Neuron (in vitro differentiated cells): Measurements from ENCODE around the gene KCNG2.

Experiments used
- H2AFZ ChIP-seq: one replicate; pipeline ENCODE4 v1.6.1; 2013; ENCODE audit warnings: low read depth, mild to moderate bottlenecking, inconsistent platforms, low read length, moderate library complexity
- H3K27me3 ChIP-seq: one replicate; pipeline ENCODE4 v1.6.1; 2013; ENCODE audit warnings: low read length; ENCODE audit not compliant: insufficient read depth
- H3K36me3 ChIP-seq: one replicate; pipeline ENCODE4 v1.6.1; 2013; ENCODE audit warnings: low read length; ENCODE audit not compliant: insufficient read depth
- H3K4me1 ChIP-seq: one replicate; pipeline ENCODE4 v1.6.1; 2013; ENCODE audit warnings: low read length; ENCODE audit not compliant: insufficient read depth
- H3K4me3 ChIP-seq: 2 replicates; pipeline ENCODE4 v1.5.1; 2013; ENCODE audit warnings: mild to moderate bottlenecking, low read length, moderate library complexity
- H3K9me3 ChIP-seq: one replicate; pipeline ENCODE4 v1.6.1; 2013; ENCODE audit warnings: low read length

The KCNG2 gene

GRCh38 chr18:79784965-79785770 lies 12.6 kb upstream of the KCNG2 start:
- Histone ChIP-seq H3K4me3 (no peak overlapping the region), H3K9me3 (peaks cover 9% of the 10 kb centered on the region), H3K36me3 (no peaks in the 10 kb centered on the region), H3K4me1 (no peaks in the 10 kb centered on the region), H3K27me3 (peaks cover 56% of the 10 kb centered on the region), H2AFZ (no peak overlapping the region)

- no peak overlapping the region for H3K4me3 ChIP-seq
- H3K9me3 ChIP-seq: peaks cover 9% of the 10 kb centered on the region
- no peak overlapping the region for H2AFZ ChIP-seq
- no peaks in the 10 kb centered on the region for H3K36me3 ChIP-seq
- H3K4me1 ChIP-seq: peaks cover under 1% of the 10 kb centered on the region
- H3K27me3 ChIP-seq: peaks cover 61% of the 10 kb centered on the region
Observed at GRCh38 chr18:79785831-79786230, 11.9 kb upstream of the KCNG2 start.

GRCh38 chr18:79786304-79786703 lies 11.4 kb upstream of the KCNG2 start:
- H2AFZ ChIP-seq: no peak overlapping the region
- H3K4me1 ChIP-seq: peaks cover 5% of the 10 kb centered on the region
- H3K9me3 ChIP-seq: peaks cover 9% of the 10 kb centered on the region
- no peaks in the 10 kb centered on the region for H3K36me3 ChIP-seq
- H3K4me3 ChIP-seq: no peak overlapping the region
- peaks cover 61% of the 10 kb centered on the region for H3K27me3 ChIP-seq

GRCh38 chr18:79786786-79787526 lies 10.8 kb upstream of the KCNG2 start:
- Histone ChIP-seq H3K4me3 (no peak overlapping the region), H2AFZ (no peak overlapping the region), H3K27me3 (peaks cover 61% of the 10 kb centered on the region), H3K4me1 (peaks cover 12% of the 10 kb centered on the region), H3K36me3 (no peaks in the 10 kb centered on the region), H3K9me3 (peaks cover 9% of the 10 kb centered on the region)

GRCh38 chr18:79787527-79787864 lies 10.2 kb upstream of the KCNG2 start:
- Histone ChIP-seq H3K4me1 (peaks cover 16% of the 10 kb centered on the region), H3K27me3 (peaks cover 67% of the 10 kb centered on the region), H3K9me3 (peaks cover 9% of the 10 kb centered on the region), H2AFZ (no peak overlapping the region), H3K4me3 (no peak overlapping the region), H3K36me3 (no peaks in the 10 kb centered on the region)

GRCh38 chr18:79787865-79788733 lies 9.6 kb upstream of the KCNG2 start:
- H3K36me3 ChIP-seq: no peaks in the 10 kb centered on the region
- H3K27me3 ChIP-seq: peaks cover 73% of the 10 kb centered on the region
- no peak overlapping the region for H2AFZ ChIP-seq
- no peak overlapping the region for H3K4me3 ChIP-seq
- peaks cover 16% of the 10 kb centered on the region for H3K4me1 ChIP-seq
- peaks cover 9% of the 10 kb centered on the region for H3K9me3 ChIP-seq

- Histone ChIP-seq H3K9me3 (peaks cover 9% of the 10 kb centered on the region), H3K27me3 (peaks cover 73% of the 10 kb centered on the region), H3K4me3 (no peak overlapping the region), H2AFZ (no peak overlapping the region), H3K4me1 (peaks cover 16% of the 10 kb centered on the region), H3K36me3 (no peaks in the 10 kb centered on the region)
Observed at GRCh38 chr18:79788734-79789085, 9.0 kb upstream of the KCNG2 start.

GRCh38 chr18:79789091-79789891 lies 8.4 kb upstream of the KCNG2 start:
- peaks cover 67% of the 10 kb centered on the region for H3K27me3 ChIP-seq
- H3K4me1 ChIP-seq: peaks cover 16% of the 10 kb centered on the region
- H3K4me3 ChIP-seq: no peak overlapping the region
- no peak overlapping the region for H2AFZ ChIP-seq
- H3K36me3 ChIP-seq: no peaks in the 10 kb centered on the region
- H3K9me3 ChIP-seq: peaks cover 9% of the 10 kb centered on the region

GRCh38 chr18:79789901-79790890 lies 7.5 kb upstream of the KCNG2 start:
- Histone ChIP-seq H2AFZ (no peak overlapping the region), H3K27me3 (peaks cover 60% of the 10 kb centered on the region), H3K9me3 (peaks cover 9% of the 10 kb centered on the region), H3K36me3 (no peaks in the 10 kb centered on the region), H3K4me3 (no peak overlapping the region), H3K4me1 (peaks cover 16% of the 10 kb centered on the region)

GRCh38 chr18:79790996-79791972 lies 6.5 kb upstream of the KCNG2 start:
- Histone ChIP-seq H3K9me3 (peaks cover 9% of the 10 kb centered on the region), H3K27me3 (peaks cover 55% of the 10 kb centered on the region), H2AFZ (no peak overlapping the region), H3K4me3 (no peak overlapping the region), H3K36me3 (no peaks in the 10 kb centered on the region), H3K4me1 (peaks cover 16% of the 10 kb centered on the region)
